Liver (tissue), 3 donors: ENCODE measurements around the gene TMEM273.

Experiments
- EGR1 ChIP-seq, 2 donors: IDR thresholded peaks; 2 replicates each; pipeline ENCODE4 v1.6.1; 2016 to 2018; ENCODE audit warnings: antibody characterized with exemption in 2 of 2, low read depth in 2 of 2
- GABPA ChIP-seq, 2 donors: IDR thresholded peaks in 1 of 2; conservative IDR thresholded peaks in 1 of 2; 2 replicates each; pipeline ENCODE4 v1.6.1; 2016; ENCODE audit warnings: antibody characterized with exemption in 2 of 2, mild to moderate bottlenecking in 1 of 2, moderate library complexity in 1 of 2
- JUND ChIP-seq, 2 donors: IDR thresholded peaks; 2 replicates each; pipeline ENCODE4 v1.6.1; 2016; ENCODE audit warnings: antibody characterized with exemption in 2 of 2
- RXRA ChIP-seq, 2 donors: IDR thresholded peaks; 2 replicates each; pipeline ENCODE4 v1.6.1; 2017 to 2018; ENCODE audit warnings: antibody characterized with exemption in 2 of 2, mild to moderate bottlenecking in 1 of 2
- TAF1 ChIP-seq: conservative IDR thresholded peaks from 2 replicates; pipeline ENCODE4 v1.6.1; 2016; ENCODE audit warnings: antibody characterized with exemption, mild to moderate bottlenecking
- YY1 ChIP-seq: IDR thresholded peaks from 2 replicates; pipeline ENCODE4 v1.6.1; 2016; ENCODE audit warnings: antibody characterized with exemption, mild to moderate bottlenecking
- TF ChIP-seq, protein P1 (sequence below): fragments of 150-350 bp; IDR thresholded peaks from 2 replicates; pipeline ENCODE4 v1.5.1; 2017; ENCODE audit warnings: improper control_type of control experiment, low read depth, low read length; ENCODE audit not compliant: missing input control
- TF ChIP-seq, protein P2 (sequence below): IDR thresholded peaks from 2 replicates; pipeline ENCODE4 v1.6.1; 2016; ENCODE audit warnings: antibody characterized with exemption
- TF ChIP-seq, protein P3 (sequence below): IDR thresholded peaks from 2 replicates; pipeline ENCODE4 v1.6.1; 2016; ENCODE audit warnings: antibody characterized with exemption, mild to moderate bottlenecking
- donor health status: healthy.
- donor health status: healthy.

DNA sequence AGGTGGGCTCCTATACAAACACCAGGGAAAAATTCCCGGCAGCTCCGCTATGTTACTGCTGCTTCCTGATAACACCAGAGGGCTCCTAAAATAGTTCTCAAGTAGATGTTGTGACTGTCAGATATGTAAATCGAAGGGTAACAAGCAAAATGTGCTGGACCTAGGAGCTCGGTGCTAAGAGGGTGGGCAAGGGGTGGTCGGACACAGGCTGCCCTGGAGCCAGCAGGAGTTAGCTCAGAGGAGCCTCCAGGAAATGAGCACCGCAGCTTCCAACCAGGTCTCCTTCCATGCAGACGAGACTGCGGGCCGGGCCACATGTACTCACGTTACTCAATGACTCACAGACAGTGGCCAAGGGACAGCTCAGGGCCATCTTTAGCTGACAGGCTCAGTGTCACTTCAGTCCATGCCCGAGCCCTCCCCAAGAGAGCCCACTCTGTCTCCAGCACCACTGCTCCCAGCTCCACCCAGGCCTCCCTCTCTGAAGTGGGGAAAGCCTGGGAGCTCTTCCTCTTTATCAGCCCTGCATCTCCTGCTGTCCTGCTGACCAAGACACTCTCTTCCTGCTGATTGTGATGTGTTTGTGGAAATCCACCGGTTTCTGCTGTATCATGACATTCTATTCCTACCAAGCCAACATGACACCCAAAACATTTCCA is 37.2 kb upstream of the TMEM273 start:
- TF ChIP-seq, protein P1, sequence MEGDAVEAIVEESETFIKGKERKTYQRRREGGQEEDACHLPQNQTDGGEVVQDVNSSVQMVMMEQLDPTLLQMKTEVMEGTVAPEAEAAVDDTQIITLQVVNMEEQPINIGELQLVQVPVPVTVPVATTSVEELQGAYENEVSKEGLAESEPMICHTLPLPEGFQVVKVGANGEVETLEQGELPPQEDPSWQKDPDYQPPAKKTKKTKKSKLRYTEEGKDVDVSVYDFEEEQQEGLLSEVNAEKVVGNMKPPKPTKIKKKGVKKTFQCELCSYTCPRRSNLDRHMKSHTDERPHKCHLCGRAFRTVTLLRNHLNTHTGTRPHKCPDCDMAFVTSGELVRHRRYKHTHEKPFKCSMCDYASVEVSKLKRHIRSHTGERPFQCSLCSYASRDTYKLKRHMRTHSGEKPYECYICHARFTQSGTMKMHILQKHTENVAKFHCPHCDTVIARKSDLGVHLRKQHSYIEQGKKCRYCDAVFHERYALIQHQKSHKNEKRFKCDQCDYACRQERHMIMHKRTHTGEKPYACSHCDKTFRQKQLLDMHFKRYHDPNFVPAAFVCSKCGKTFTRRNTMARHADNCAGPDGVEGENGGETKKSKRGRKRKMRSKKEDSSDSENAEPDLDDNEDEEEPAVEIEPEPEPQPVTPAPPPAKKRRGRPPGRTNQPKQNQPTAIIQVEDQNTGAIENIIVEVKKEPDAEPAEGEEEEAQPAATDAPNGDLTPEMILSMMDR, result no peak
- TF ChIP-seq JUND (IDR thresholded peaks at IDR 0.05) (no peak), GABPA (IDR thresholded peaks at IDR 0.05 in 1 of 2, conservative IDR thresholded peaks at IDR 0.05 in 1 of 2) (no peak), YY1 (no peak), RXRA (IDR thresholded peaks at IDR 0.05) (no peak), EGR1 (IDR thresholded peaks at IDR 0.05; ENCODE audit: low read depth in 2 of 2) (no peak), TAF1 (no peak)
- TF ChIP-seq, protein P2, sequence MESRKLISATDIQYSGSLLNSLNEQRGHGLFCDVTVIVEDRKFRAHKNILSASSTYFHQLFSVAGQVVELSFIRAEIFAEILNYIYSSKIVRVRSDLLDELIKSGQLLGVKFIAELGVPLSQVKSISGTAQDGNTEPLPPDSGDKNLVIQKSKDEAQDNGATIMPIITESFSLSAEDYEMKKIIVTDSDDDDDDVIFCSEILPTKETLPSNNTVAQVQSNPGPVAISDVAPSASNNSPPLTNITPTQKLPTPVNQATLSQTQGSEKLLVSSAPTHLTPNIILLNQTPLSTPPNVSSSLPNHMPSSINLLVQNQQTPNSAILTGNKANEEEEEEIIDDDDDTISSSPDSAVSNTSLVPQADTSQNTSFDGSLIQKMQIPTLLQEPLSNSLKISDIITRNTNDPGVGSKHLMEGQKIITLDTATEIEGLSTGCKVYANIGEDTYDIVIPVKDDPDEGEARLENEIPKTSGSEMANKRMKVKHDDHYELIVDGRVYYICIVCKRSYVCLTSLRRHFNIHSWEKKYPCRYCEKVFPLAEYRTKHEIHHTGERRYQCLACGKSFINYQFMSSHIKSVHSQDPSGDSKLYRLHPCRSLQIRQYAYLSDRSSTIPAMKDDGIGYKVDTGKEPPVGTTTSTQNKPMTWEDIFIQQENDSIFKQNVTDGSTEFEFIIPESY, result no peak
- TF ChIP-seq, protein P3, sequence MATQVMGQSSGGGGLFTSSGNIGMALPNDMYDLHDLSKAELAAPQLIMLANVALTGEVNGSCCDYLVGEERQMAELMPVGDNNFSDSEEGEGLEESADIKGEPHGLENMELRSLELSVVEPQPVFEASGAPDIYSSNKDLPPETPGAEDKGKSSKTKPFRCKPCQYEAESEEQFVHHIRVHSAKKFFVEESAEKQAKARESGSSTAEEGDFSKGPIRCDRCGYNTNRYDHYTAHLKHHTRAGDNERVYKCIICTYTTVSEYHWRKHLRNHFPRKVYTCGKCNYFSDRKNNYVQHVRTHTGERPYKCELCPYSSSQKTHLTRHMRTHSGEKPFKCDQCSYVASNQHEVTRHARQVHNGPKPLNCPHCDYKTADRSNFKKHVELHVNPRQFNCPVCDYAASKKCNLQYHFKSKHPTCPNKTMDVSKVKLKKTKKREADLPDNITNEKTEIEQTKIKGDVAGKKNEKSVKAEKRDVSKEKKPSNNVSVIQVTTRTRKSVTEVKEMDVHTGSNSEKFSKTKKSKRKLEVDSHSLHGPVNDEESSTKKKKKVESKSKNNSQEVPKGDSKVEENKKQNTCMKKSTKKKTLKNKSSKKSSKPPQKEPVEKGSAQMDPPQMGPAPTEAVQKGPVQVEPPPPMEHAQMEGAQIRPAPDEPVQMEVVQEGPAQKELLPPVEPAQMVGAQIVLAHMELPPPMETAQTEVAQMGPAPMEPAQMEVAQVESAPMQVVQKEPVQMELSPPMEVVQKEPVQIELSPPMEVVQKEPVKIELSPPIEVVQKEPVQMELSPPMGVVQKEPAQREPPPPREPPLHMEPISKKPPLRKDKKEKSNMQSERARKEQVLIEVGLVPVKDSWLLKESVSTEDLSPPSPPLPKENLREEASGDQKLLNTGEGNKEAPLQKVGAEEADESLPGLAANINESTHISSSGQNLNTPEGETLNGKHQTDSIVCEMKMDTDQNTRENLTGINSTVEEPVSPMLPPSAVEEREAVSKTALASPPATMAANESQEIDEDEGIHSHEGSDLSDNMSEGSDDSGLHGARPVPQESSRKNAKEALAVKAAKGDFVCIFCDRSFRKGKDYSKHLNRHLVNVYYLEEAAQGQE, result no peak
